Endothelial cell of umbilical vein (primary cell): ENCODE measurements around the gene C1orf198. TPM values are rescaled to one million over a fixed set of nuclear protein-coding genes. Genes with fewer than 3 reads are reported as not detected.

Source experiments
- BruUV-seq: library from RNA; stranded (reverse); fragments of 400-500 nt; replicated peaks from 2 replicates; lab custom pipeline; 2021; lab: Mats Ljungman, UMichigan
- CTCF ChIA-PET: fragments of 300-600, 350-600 bp; sonication (Branson Sonifier 250); formaldehyde crosslinking; loops from one replicate; lab custom pipeline; 2021; ENCODE audit warnings: antibody characterized with exemption, inconsistent platforms; lab: Charles Lee
- POLR2A ChIA-PET: fragments of 300-600, 350-600 bp; sonication (Branson Sonifier 250); formaldehyde crosslinking; loops from one replicate; lab custom pipeline; 2021; ENCODE audit warnings: antibody characterized with exemption, inconsistent platforms; lab: Charles Lee
- DNase-seq: peaks from one replicate; pipeline ENCODE4 v3.0.0-alpha.2; 2011; ENCODE audit warnings: low read depth, low spot score
- FAIRE-seq: peaks from 2 replicates; lab custom pipeline; 2011; peaks lifted over from hg19 to GRCh38; lab: Jason Lieb, UNC
- H2AFZ ChIP-seq: 2 replicates; pipeline ENCODE4 v1.6.0; 2012; ENCODE audit warnings: low read depth, low read length, control low read depth, inconsistent platforms
- H3K27ac ChIP-seq: 2 replicates; pipeline ENCODE4 v1.5.1; 2011; ENCODE audit warnings: low read depth, mild to moderate bottlenecking, control low read depth, low read length, moderate library complexity; ENCODE audit not compliant: insufficient read depth
- H3K27me3 ChIP-seq, 2 experiments: 2 replicates each; pipeline versions ENCODE4 v1.6.0 to v1.6.1; 2011; ENCODE audit warnings: low read length in 2 of 2, mixed read lengths in 1 of 2; ENCODE audit not compliant: control insufficient read depth in 2 of 2, insufficient read depth in 2 of 2
- H3K36me3 ChIP-seq, 2 experiments: 2 replicates in 1 of 2; 3 replicates in 1 of 2; pipeline ENCODE4 v1.5.1; 2011; ENCODE audit warnings: low read length in 2 of 2, mild to moderate bottlenecking in 1 of 2, moderate library complexity in 1 of 2; ENCODE audit not compliant: control insufficient read depth in 2 of 2, insufficient read depth in 2 of 2; ENCODE audit errors: extremely low read depth in 1 of 2
- H3K4me1 ChIP-seq: 3 replicates; pipeline ENCODE4 v1.5.1; 2011; ENCODE audit warnings: mild to moderate bottlenecking, low read length; ENCODE audit not compliant: control insufficient read depth, insufficient read depth; ENCODE audit errors: extremely low read depth
- H3K4me2 ChIP-seq: 2 replicates; pipeline ENCODE4 v1.6.1; 2011; ENCODE audit warnings: low read length, control low read depth, mixed read lengths; ENCODE audit not compliant: insufficient read depth
- H3K4me3 ChIP-seq, 3 experiments: fragments of 200-600 bp in 1 of 3; sonication (generic), shearing (Covaris generic) in 1 of 3; replicated peaks in 1 of 3; 2 replicates each; pipeline ENCODE4 v1.5.1; 2011 to 2016; ENCODE audit warnings: control low read depth in 3 of 3, low read length in 3 of 3, mild to moderate bottlenecking in 2 of 3, inconsistent platforms in 1 of 3, low read depth in 1 of 3, moderate library complexity in 1 of 3; ENCODE audit not compliant: insufficient read depth in 1 of 3
- H3K79me2 ChIP-seq: 2 replicates; pipeline ENCODE4 v1.6.0; 2012; ENCODE audit warnings: low read length, inconsistent platforms; ENCODE audit not compliant: control insufficient read depth, insufficient read depth
- H3K9ac ChIP-seq: replicated peaks from 2 replicates; pipeline ENCODE3; 2011; ENCODE audit warnings: low read length, control low read depth; ENCODE audit not compliant: insufficient read depth; ENCODE audit errors: extremely low read depth
- H3K9me1 ChIP-seq: replicated peaks from 3 replicates; pipeline ENCODE4 v1.6.0; 2011; ENCODE audit warnings: mild to moderate bottlenecking, low read length; ENCODE audit not compliant: control insufficient read depth, insufficient read depth; ENCODE audit errors: extremely low read depth
- H3K9me3 ChIP-seq: replicated peaks from 2 replicates; pipeline ENCODE4 v1.5.1; 2012; ENCODE audit warnings: low read length, inconsistent platforms; ENCODE audit not compliant: control insufficient read depth, insufficient read depth
- H4K20me1 ChIP-seq: replicated peaks from 2 replicates; pipeline ENCODE3; 2011; ENCODE audit warnings: mild to moderate bottlenecking, low read length; ENCODE audit not compliant: control insufficient read depth, insufficient read depth; ENCODE audit errors: extremely low read depth
- EZH2 ChIP-seq: IDR thresholded peaks from 2 replicates; pipeline ENCODE4 v1.6.1; 2012; ENCODE audit warnings: borderline replicate concordance, low read depth, mild to moderate bottlenecking, moderate library complexity, low read length, inconsistent platforms; ENCODE audit not compliant: severe bottlenecking
- GATA2 ChIP-seq: IDR thresholded peaks from 2 replicates; pipeline ENCODE4 v1.7.0; 2011; ENCODE audit warnings: low read depth, mild to moderate bottlenecking, moderate library complexity, mixed read lengths, low read length; ENCODE audit not compliant: insufficient read length, insufficient read depth
- MYC ChIP-seq: IDR thresholded peaks from one replicate; pipeline ENCODE4 v1.6.1; 2011; ENCODE audit warnings: mild to moderate bottlenecking, low read depth, low read length
- POLR2A ChIP-seq: IDR thresholded peaks from 2 replicates; pipeline ENCODE4 v1.6.1; 2012; ENCODE audit warnings: low read depth, mild to moderate bottlenecking, control low read depth, low read length
- dilution Hi-C: fragments of 300-500 bp; cut with MboI; formaldehyde crosslinking; loops from one replicate; pipeline ENCODE4 v1.15.0; 2019; ENCODE audit warnings: low sequenced_read_pairs; ENCODE audit not compliant: extremely low pct_ligation_motif_present
- intact Hi-C: fragments of 100-400 bp; cut with micrococcal nuclease; formaldehyde crosslinking; loops from one replicate; pipeline ENCODE4 v1.10.0; 2022
- polyA plus RNA-seq, 4 experiments: library from polyadenylated mRNA; depleted of rRNA in 3 of 4; stranded (reverse) in 3 of 4; unstranded in 1 of 4; fragments of >200 nt; gene quantifications; 2 replicates each; pipeline versions ENCODE4 v1.2.1 to v1.2.3, GENCODE V29; 2011 to 2012; ENCODE audit warnings: missing spikeins in 1 of 4
- total RNA-seq: library from RNA; stranded (reverse); gene quantifications from 2 replicates; pipeline ENCODE4 v1.2.3, GENCODE V29; 2021
- TF ChIP-seq, protein P1 (sequence below), 2 donors: IDR thresholded peaks; 1 replicate in 1 of 2; 2 replicates in 1 of 2; pipeline ENCODE4 v1.5.1; 2011; ENCODE audit warnings: low read length in 2 of 2, mild to moderate bottlenecking in 2 of 2, moderate library complexity in 2 of 2, control low read depth in 1 of 2, inconsistent platforms in 1 of 2, low read depth in 1 of 2; ENCODE audit not compliant: insufficient read depth in 1 of 2; ENCODE audit errors: extremely low read depth in 1 of 2
- TF ChIP-seq, protein P2 (sequence below): IDR thresholded peaks from 2 replicates; pipeline ENCODE4 v1.6.1; 2011; ENCODE audit not compliant: insufficient read depth, insufficient read length

Gene C1orf198
- total and polyA plus RNA-seq, 2 donors (not counting 3 experiments of a cell fraction or from before 2014, with no cell fraction given): 21.2 to 29.2 TPM

DNA sequence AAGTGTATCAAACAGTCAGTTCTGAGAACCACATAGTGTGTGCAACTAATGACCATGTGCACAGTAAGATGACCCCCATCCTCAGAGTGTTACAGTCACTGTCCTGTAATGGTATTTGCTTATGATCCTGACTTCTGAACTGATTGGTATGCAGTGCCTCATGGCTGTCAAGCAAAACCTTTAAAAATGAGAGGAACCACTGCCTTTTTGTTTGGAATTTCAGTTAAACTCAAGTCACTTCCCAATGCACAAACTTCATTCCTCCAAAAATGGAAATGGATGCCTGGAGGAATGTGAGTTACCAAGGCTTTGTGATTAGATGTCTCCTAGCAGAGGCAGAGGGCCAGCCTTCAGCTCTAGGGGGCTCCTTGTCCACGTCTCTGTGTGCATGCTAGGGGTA is 10.5 kb downstream of the C1orf198 start:
- BruUV-seq: no TSS peak
- Histone ChIP-seq H3K4me2 (no peak overlapping the region), H4K20me1 (no peaks in the 10 kb centered on the region), H3K4me3 (no peak overlapping the region), H3K4me1 (no peaks in the 10 kb centered on the region), H3K27ac (no peak overlapping the region), H3K9me3 (no peaks in the 10 kb centered on the region), H3K27me3 (no peaks in the 10 kb centered on the region), H3K9ac (no peak overlapping the region), H2AFZ (no peak overlapping the region), H3K36me3 (peaks cover 0 to 3% of the 10 kb centered on the region in 2 experiments), H3K79me2 (no peaks in the 10 kb centered on the region), H3K9me1 (no peaks in the 10 kb centered on the region)
- DNase-seq (no peak), FAIRE-seq (no peak)
- intact Hi-C loops (no loop called here), dilution Hi-C loops (no loop called here)
- no peak for TF ChIP-seq POLR2A
- TF ChIP-seq MYC: no peak
- TF ChIP-seq, protein P1, sequence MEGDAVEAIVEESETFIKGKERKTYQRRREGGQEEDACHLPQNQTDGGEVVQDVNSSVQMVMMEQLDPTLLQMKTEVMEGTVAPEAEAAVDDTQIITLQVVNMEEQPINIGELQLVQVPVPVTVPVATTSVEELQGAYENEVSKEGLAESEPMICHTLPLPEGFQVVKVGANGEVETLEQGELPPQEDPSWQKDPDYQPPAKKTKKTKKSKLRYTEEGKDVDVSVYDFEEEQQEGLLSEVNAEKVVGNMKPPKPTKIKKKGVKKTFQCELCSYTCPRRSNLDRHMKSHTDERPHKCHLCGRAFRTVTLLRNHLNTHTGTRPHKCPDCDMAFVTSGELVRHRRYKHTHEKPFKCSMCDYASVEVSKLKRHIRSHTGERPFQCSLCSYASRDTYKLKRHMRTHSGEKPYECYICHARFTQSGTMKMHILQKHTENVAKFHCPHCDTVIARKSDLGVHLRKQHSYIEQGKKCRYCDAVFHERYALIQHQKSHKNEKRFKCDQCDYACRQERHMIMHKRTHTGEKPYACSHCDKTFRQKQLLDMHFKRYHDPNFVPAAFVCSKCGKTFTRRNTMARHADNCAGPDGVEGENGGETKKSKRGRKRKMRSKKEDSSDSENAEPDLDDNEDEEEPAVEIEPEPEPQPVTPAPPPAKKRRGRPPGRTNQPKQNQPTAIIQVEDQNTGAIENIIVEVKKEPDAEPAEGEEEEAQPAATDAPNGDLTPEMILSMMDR (IDR thresholded peaks at IDR 0.05; ENCODE audit: extremely low read depth in 1 of 2, insufficient read depth in 1 of 2, low read depth in 1 of 2, low read length in 2 of 2): no peak
- TF ChIP-seq GATA2: no peak
- TF ChIP-seq, protein P2, sequence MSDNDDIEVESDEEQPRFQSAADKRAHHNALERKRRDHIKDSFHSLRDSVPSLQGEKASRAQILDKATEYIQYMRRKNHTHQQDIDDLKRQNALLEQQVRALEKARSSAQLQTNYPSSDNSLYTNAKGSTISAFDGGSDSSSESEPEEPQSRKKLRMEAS: no peak
- no peak for TF ChIP-seq EZH2
- ChIA-PET CTCF (interaction anchor here (1.2 kb wide), 1 partner anchor 9 kb away, joined by 3 read pairs; no protein-coding TSS in a partner anchor), POLR2A (interaction anchor here (0.7 kb wide), 1 partner anchor 28 kb away, joined by 3 read pairs; no protein-coding TSS in a partner anchor)
